GM19023 (cell line): ENCODE data around the gene EDEM3.
"Not testable (repeated sequence)": the region's sequence is repeated elsewhere in the genome, so short reads cannot be mapped to it uniquely, and the experiment has no call there.

ENCODE experiments used
- ATAC-seq: cut with Tn5 transposase; IDR thresholded peaks from one replicate; pipeline ENCODE4 v1.9.1; 2021; ENCODE audit warnings: mild to moderate bottlenecking, moderate library complexity; ENCODE audit not compliant: unreplicated experiment

EDEM3 gene

GRCh38 chr1:184770181-184770979, 15.7 kb upstream of the EDEM3 start:
- no peak for ATAC-seq

- ATAC-seq: no peak
Observed at GRCh38 chr1:184769241-184769640, 14.6 kb upstream of the EDEM3 start.

GRCh38 chr1:184768467-184768866, 13.8 kb upstream of the EDEM3 start:
- ATAC-seq: no peak

- no peak for ATAC-seq
Observed at GRCh38 chr1:184767591-184767990, 12.9 kb upstream of the EDEM3 start.

- ATAC-seq: no peak
Observed at GRCh38 chr1:184764483-184764882, 9.8 kb upstream of the EDEM3 start.

GRCh38 chr1:184763520-184763919, 8.9 kb upstream of the EDEM3 start:
- ATAC-seq: not testable (repeated sequence)

- no peak for ATAC-seq
Observed at GRCh38 chr1:184761969-184762485, 7.4 kb upstream of the EDEM3 start.

DNA sequence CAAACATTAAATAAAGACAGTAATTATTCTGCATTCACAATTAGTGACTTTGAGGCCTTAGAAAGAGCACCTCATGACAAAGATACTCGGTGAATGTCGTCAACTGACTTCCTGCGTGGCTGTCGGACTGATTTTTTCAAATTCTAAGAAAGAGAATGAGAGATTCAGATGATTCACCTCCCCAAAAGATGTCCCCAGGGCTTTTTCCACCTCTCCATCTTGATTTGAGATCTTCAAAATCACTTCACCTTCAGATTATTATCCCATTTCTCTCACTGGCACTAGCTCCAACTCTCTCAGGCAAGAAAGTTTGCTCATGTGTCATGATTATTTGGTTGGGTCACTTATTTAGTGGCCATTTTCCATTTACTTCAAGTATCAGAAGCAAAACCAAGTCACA, 5.0 kb upstream of the EDEM3 start:
- no peak for ATAC-seq

GRCh38 chr1:184759112-184759511, 4.5 kb upstream of the EDEM3 start:
- ATAC-seq: no peak

DNA sequence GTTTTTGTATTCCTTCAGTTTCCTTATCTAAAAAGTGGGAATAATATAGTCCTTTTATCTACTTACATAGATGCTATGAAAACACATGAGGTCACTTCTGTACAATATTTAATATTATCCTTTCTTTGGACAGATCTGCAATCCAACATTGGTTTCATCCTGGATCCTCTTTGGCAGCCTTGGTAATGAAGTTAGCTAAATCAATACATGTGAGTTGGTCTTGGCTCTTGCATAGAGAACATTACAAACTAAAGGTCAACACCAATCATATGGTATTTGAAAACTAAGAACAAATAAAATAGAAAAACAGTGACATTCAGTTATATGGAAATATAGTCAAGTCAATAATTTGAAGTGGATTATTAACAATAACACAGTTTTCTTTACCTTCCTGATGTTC, 3.2 kb upstream of the EDEM3 start:
- no peak for ATAC-seq

DNA sequence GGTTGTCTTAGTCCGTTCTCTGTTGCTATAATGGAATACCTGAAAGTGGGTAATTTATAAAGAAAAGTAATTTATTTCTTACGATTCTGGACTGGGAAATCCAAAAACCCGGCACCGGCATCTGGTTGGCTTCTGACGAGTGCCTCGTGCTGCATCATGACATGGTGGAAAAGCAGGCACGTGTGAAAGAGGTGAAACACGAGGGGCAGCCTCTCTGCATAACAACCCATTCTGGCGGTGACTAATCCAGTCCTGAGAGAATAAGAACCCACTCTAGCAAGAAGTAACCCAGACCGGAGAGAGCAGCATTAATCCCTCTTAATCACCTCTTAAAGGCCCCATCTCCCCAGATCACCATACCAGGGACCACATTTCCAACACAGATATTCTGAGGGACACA, 2.7 kb upstream of the EDEM3 start:
- ATAC-seq: no peak

DNA sequence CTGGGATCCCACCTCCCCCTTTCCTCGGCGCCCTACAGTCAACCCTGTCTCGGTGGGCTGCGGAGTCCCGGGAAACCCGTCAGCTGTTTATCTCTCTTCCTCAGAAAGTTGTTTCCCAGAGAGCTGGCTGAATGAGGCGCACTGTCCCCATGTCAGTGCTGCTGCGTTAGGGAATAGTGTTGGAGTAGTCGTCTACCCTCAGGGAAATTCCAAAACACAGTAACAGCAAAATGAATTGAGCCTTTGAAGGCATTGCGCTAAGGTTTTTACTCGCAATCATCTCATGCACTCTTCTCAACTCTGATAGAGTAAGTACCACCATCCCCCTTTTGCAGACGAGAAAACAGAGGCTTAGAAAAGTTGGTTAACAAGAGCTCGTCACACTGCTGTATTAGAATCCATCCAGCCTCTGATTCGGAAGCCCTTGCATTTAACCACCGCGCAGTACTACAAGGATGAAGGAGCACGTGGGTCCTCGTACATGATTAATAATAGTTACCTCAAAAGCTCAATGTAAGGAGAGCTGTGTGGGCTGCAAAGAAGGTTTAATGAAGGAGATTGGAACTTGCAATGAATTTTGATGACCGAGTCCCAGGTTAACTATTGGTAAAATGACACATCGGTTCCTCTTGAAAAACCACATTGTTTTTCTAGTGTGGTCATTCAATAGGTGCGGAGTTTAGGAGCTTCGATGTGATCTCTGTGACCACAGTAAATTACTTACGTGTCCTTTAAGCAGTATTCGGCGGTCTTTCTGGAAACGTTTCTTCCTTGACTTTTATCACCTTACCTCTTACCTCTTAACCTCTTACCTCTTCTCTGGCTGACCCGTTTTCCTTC, 788 bp upstream of the EDEM3 start:
- peak; percentile 3 for ATAC-seq

DNA sequence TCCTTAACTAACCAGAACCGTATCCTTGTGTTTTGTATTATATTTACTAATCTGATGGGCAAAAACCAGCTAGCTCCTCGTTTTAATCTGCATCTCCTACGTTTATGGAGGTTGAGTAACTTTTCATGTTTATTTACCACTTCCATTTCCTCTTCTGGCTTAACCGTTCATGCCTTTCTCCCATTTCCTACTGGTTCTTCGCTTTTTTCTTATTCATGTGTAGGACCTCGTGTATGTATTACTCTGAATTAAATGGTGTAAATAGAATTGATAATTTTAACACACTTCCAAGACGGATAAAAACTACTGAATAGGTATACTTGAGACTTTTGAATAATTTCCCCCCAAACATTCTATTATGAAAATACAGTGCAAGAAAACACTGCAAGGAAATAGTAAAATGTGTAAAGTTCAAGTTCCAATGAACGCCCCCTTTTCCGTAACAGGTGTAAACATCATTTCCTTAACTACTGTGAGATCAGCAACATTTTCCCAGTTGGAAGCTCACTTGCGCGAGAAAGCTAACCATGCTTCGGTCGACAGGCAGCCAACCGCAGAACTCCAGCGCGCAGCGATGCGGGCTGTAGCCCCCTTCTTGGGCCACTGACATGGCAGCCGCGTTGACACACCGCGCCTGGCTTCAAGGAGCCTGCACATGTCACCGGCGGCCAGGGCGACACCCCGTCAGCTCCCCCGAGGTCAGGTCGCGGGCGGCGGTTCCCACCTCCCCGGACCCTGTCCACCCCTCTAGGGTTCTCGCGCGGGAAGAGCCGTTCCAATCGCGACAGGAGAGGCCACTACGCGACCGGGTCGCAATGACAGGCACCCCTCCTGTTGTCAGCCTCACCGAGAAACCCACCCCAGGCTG, 816 bp downstream of the EDEM3 start:
- peak; percentile 8 for ATAC-seq

GRCh38 chr1:184753117-184753516, 1.5 kb downstream of the EDEM3 start:
- no peak for ATAC-seq

- no peak for ATAC-seq
Observed at GRCh38 chr1:184752656-184753055, 2.0 kb downstream of the EDEM3 start.

DNA sequence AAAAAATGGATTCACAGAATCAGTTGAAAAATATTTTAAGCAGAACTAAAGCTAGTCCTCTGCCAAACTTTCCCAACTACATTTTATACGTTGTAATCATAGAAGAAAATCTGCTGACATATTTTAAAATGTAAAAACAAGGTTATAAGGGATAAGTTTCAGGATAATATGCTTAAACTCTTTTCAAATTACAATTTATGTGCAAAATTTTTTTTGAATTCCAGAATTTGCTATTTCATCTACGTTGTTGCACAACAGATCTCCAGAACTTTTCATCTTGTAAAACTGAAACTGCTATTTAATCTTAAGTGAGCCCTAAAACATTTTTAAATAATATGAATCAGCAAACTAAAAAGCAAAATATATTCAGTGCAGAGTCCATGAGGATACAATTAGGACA, 5.9 kb downstream of the EDEM3 start:
- ATAC-seq: no peak

- peak; percentile 59 for ATAC-seq
Observed at GRCh38 chr1:184747089-184747955, 7.3 kb downstream of the EDEM3 start.

DNA sequence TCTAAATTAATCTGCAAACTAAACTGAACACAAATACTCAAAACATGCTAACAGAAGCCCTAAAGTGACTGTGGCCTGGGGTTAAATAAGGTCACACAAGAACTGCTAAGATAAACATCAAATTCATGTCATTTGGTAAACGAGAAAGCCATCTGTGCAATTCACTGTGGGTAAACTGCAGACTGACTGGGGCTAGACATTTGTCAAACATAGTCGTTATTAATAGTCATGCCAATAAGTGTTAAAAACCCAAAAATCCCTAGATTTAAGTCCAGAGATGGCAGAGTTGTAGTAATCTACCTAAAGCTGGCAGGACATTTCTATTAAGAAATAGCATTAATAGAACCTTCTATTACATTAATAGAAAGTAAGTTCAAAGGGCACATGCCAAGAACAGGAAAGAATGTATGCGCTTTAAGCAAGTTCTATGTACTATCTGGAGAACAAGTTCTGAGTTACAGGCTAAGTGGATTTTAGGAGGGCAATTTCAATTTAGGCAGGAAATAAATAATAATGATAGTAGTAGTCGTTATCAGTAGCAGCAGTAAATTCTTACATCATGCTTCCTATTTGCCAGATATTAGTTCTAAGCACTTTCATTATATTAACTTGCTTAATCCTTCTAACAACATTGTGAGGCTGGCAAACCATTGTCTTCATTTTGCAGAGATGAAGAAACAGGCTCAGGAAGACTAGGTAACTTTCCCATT, 8.6 kb downstream of the EDEM3 start:
- no peak for ATAC-seq

DNA sequence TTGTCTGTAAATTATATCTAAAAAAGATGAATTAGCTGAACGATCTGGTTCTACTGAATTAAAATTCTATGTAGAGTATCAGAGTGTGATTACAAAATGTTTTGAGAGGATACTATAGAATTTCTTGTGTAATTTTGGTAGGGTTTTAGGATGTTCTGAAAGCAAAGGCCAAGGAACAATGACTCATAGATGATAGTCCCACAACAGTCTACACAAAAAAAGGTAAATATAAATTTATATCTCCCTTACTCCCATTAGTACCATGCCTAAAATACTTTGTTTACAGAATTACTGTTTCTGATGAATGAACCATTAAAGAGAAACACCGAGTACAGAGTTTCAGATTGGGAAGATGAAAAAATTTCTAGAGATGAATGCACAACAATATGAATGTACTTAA, 9.5 kb downstream of the EDEM3 start:
- no peak for ATAC-seq
